ENCODE data around the gene INCA1.

Gene INCA1

GRCh38 chr17:4998027-4998731, 857 bp upstream of the INCA1 start:
- DNase-seq (ENCODE audit: insufficient read length, low spot score) (peak; percentile 62), FAIRE-seq (peak; percentile 71)
- TF ChIP-seq TAF1 (IDR thresholded peaks at IDR 0.05; ENCODE audit: low read depth, low read length) = no peak
- no peak for TF ChIP-seq PAX5 (IDR thresholded peaks at IDR 0.05; ENCODE audit: insufficient read depth, low read length, severe bottlenecking)
- TF ChIP-seq SPI1 (IDR thresholded peaks at IDR 0.05; ENCODE audit: low read depth, low read length) = no peak
- no peak for TF ChIP-seq POLR2AphosphoS5 (IDR thresholded peaks at IDR 0.05; ENCODE audit: low read depth, low read length)
- TF ChIP-seq POLR2A (IDR thresholded peaks at IDR 0.05; ENCODE audit: low read depth, low read length) = no peak
- TF ChIP-seq POU2F2 (IDR thresholded peaks at IDR 0.05; ENCODE audit: low read depth, low read length) = no peak

GRCh38 chr17:4994081-4994595, 3.2 kb downstream of the INCA1 start:
- TF ChIP-seq SPI1 (IDR thresholded peaks at IDR 0.05; ENCODE audit: low read depth, low read length) (no peak), POLR2A (IDR thresholded peaks at IDR 0.05; ENCODE audit: low read depth, low read length) (no peak), TAF1 (IDR thresholded peaks at IDR 0.05; ENCODE audit: low read depth, low read length) (no peak), POU2F2 (IDR thresholded peaks at IDR 0.05; ENCODE audit: low read depth, low read length) (no peak)
- no peak for DNase-seq (ENCODE audit: insufficient read length, low spot score)
- FAIRE-seq = no peak

GRCh38 chr17:4987767-4988567, 9.4 kb downstream of the INCA1 start:
- FAIRE-seq (peak; percentile 71), DNase-seq (ENCODE audit: insufficient read length, low spot score) (no peak)
- TF ChIP-seq PAX5 (IDR thresholded peaks at IDR 0.05; ENCODE audit: insufficient read depth, low read length, severe bottlenecking) = no peak
- TF ChIP-seq TAF1 (IDR thresholded peaks at IDR 0.05; ENCODE audit: low read depth, low read length) = 0 out of 2 replicates have a peak, but pooled peaks have one; percentile 4

GRCh38 chr17:4986951-4987766, 10.2 kb downstream of the INCA1 start, which contains the start of gene CAMTA2:
TSS of gene CAMTA2 (minus strand) at chr17:4987675. CDS start at chr17:4986222, 1,453 bp downstream.
- peak; percentile 87 for DNase-seq (ENCODE audit: insufficient read length, low spot score)
- TF ChIP-seq SPI1 (IDR thresholded peaks at IDR 0.05; ENCODE audit: low read depth, low read length) (0 out of 2 replicates have a peak, but pooled peaks have one; percentile 7), PAX5 (IDR thresholded peaks at IDR 0.05; ENCODE audit: insufficient read depth, low read length, severe bottlenecking) (no peak), POLR2A (IDR thresholded peaks at IDR 0.05; ENCODE audit: low read depth, low read length) (peak; percentile 74), POLR2AphosphoS5 (IDR thresholded peaks at IDR 0.05; ENCODE audit: low read depth, low read length) (no peak), POU2F2 (IDR thresholded peaks at IDR 0.05; ENCODE audit: low read depth, low read length) (no peak), TAF1 (IDR thresholded peaks at IDR 0.05; ENCODE audit: low read depth, low read length) (no peak)
- FAIRE-seq = peak; percentile 95

- DNase-seq (ENCODE audit: insufficient read length, low spot score) (no peak), FAIRE-seq (no peak)
- TF ChIP-seq SPI1 (IDR thresholded peaks at IDR 0.05; ENCODE audit: low read depth, low read length) = no peak
- TF ChIP-seq PAX5 (IDR thresholded peaks at IDR 0.05; ENCODE audit: insufficient read depth, low read length, severe bottlenecking) = no peak
- no peak for TF ChIP-seq POLR2A (IDR thresholded peaks at IDR 0.05; ENCODE audit: low read depth, low read length)
- TF ChIP-seq TAF1 (IDR thresholded peaks at IDR 0.05; ENCODE audit: low read depth, low read length) = no peak
- TF ChIP-seq POLR2AphosphoS5 (IDR thresholded peaks at IDR 0.05; ENCODE audit: low read depth, low read length) = no peak
- TF ChIP-seq POU2F2 (IDR thresholded peaks at IDR 0.05; ENCODE audit: low read depth, low read length) = no peak
These were observed 10.9 kb downstream of the INCA1 start for GRCh38 chr17:4986403-4986802.

GRCh38 chr17:4982305-4982704, 15.0 kb downstream of the INCA1 start:
- DNase-seq (ENCODE audit: insufficient read length, low spot score) = no peak
- no peak for FAIRE-seq
- TF ChIP-seq POLR2A (IDR thresholded peaks at IDR 0.05; ENCODE audit: low read depth, low read length) (no peak), SPI1 (IDR thresholded peaks at IDR 0.05; ENCODE audit: low read depth, low read length) (0 out of 2 replicates have a peak, but pooled peaks have one; percentile 1), POLR2AphosphoS5 (IDR thresholded peaks at IDR 0.05; ENCODE audit: low read depth, low read length) (no peak), TAF1 (IDR thresholded peaks at IDR 0.05; ENCODE audit: low read depth, low read length) (no peak), PAX5 (IDR thresholded peaks at IDR 0.05; ENCODE audit: insufficient read depth, low read length, severe bottlenecking) (no peak), POU2F2 (IDR thresholded peaks at IDR 0.05; ENCODE audit: low read depth, low read length) (no peak)

GRCh38 chr17:4980644-4981216, 16.6 kb downstream of the INCA1 start:
- peak; percentile 43 for DNase-seq (ENCODE audit: insufficient read length, low spot score)
- TF ChIP-seq PAX5 (IDR thresholded peaks at IDR 0.05; ENCODE audit: insufficient read depth, low read length, severe bottlenecking) (no peak), POU2F2 (IDR thresholded peaks at IDR 0.05; ENCODE audit: low read depth, low read length) (0 out of 2 replicates have a peak, but pooled peaks have one; percentile 42)
- peak; percentile 76 for FAIRE-seq

GRCh38 chr17:4978726-4979125, 18.6 kb downstream of the INCA1 start:
- no peak for FAIRE-seq
- no peak for DNase-seq (ENCODE audit: insufficient read length, low spot score)
- TF ChIP-seq TAF1 (IDR thresholded peaks at IDR 0.05; ENCODE audit: low read depth, low read length) (no peak), POLR2AphosphoS5 (IDR thresholded peaks at IDR 0.05; ENCODE audit: low read depth, low read length) (no peak), PAX5 (IDR thresholded peaks at IDR 0.05; ENCODE audit: insufficient read depth, low read length, severe bottlenecking) (no peak), POU2F2 (IDR thresholded peaks at IDR 0.05; ENCODE audit: low read depth, low read length) (no peak), SPI1 (IDR thresholded peaks at IDR 0.05; ENCODE audit: low read depth, low read length) (no peak), POLR2A (IDR thresholded peaks at IDR 0.05; ENCODE audit: low read depth, low read length) (no peak)

All from GM12891 (cell line).